ENCODE data around the gene RHD. TPM values are rescaled to one million over a fixed set of nuclear protein-coding genes. Genes with fewer than 3 reads are reported as not detected.
"Not testable (repeated sequence)": the region's sequence is repeated elsewhere in the genome, so short reads cannot be mapped to it uniquely, and the experiment has no call there.

The RHD gene
- total RNA-seq (2022): not detected in 2 replicates
- Bru-seq, nascent RNA: percentile 3 among the genes with signal in this experiment
- BruChase-seq, experiment 1, labeled RNA remaining after a 6-hour chase: percentile 2 among the genes with signal in this experiment
- percentile 2 among the genes with signal in this experiment for BruChase-seq, experiment 2, labeled RNA remaining after a 2-hour chase
- long read RNA-seq, partial matches to known transcripts: 0 of 1 reads
- long read RNA-seq, other reads (novel, unspliced or antisense): 1 of 1 reads

- H3K36me3 Mint-ChIP-seq (ENCODE audit: insufficient read depth, unreplicated experiment); H3K27ac Mint-ChIP-seq (ENCODE audit: unreplicated experiment); H3K9me3 Mint-ChIP-seq (ENCODE audit: low read depth, unreplicated experiment); H3K4me1 Mint-ChIP-seq (ENCODE audit: low read depth, unreplicated experiment); DNase-seq; CTCF ChIA-PET; H3K4me3 Mint-ChIP-seq (ENCODE audit: low read depth, unreplicated experiment); H3K27me3 Mint-ChIP-seq (ENCODE audit: unreplicated experiment); intact Hi-C loops (cut with micrococcal nuclease; ENCODE audit: unreplicated experiment); BruUV-seq (replicated peaks): not testable (repeated sequence)
Observed at GRCh38 chr1:25272238-25272637, at the start of gene RHD. Gene RHD (plus strand): TSS chr1:25272509. CDS start chr1:25272548, 39 bp downstream.

GRCh38 chr1:25222606-25223005 is 49.7 kb upstream of the RHD start:
- CTCF ChIA-PET: no interaction called here
- no peak for DNase-seq
- H3K36me3 Mint-ChIP-seq (ENCODE audit: insufficient read depth, unreplicated experiment): peaks cover 20% of the 10 kb centered on the region
- H3K9me3 Mint-ChIP-seq (ENCODE audit: low read depth, unreplicated experiment): no peaks in the 10 kb centered on the region
- no peak overlapping the region for H3K4me3 Mint-ChIP-seq (ENCODE audit: low read depth, unreplicated experiment)
- no peak overlapping the region for H3K27ac Mint-ChIP-seq (ENCODE audit: unreplicated experiment)
- no peaks in the 10 kb centered on the region for H3K4me1 Mint-ChIP-seq (ENCODE audit: low read depth, unreplicated experiment)
- TF ChIP-seq CTCF (IDR thresholded peaks at IDR 0.05; ENCODE audit: unreplicated experiment): no peak
- no TSS peak for BruUV-seq (replicated peaks)
- intact Hi-C loops (cut with micrococcal nuclease; ENCODE audit: unreplicated experiment): no loop called here
- no peaks in the 10 kb centered on the region for H3K27me3 Mint-ChIP-seq (ENCODE audit: unreplicated experiment)

- no TSS peak for BruUV-seq (replicated peaks)
- CTCF ChIA-PET: no interaction called here
- Mint-ChIP-seq H3K4me3 (ENCODE audit: low read depth, unreplicated experiment) (no peak overlapping the region), H3K9me3 (ENCODE audit: low read depth, unreplicated experiment) (no peaks in the 10 kb centered on the region), H3K4me1 (ENCODE audit: low read depth, unreplicated experiment) (no peaks in the 10 kb centered on the region), H3K27ac (ENCODE audit: unreplicated experiment) (no peak overlapping the region), H3K27me3 (ENCODE audit: unreplicated experiment) (no peaks in the 10 kb centered on the region), H3K36me3 (ENCODE audit: insufficient read depth, unreplicated experiment) (peaks cover 27% of the 10 kb centered on the region)
- intact Hi-C loops (cut with micrococcal nuclease; ENCODE audit: unreplicated experiment): no loop called here
- no peak for DNase-seq
- no peak for TF ChIP-seq CTCF (IDR thresholded peaks at IDR 0.05; ENCODE audit: unreplicated experiment)
Observed at GRCh38 chr1:25223471-25223870, 48.8 kb upstream of the RHD start.

- H3K9me3 Mint-ChIP-seq (ENCODE audit: low read depth, unreplicated experiment): no peaks in the 10 kb centered on the region
- H3K36me3 Mint-ChIP-seq (ENCODE audit: insufficient read depth, unreplicated experiment): peaks cover 28% of the 10 kb centered on the region
- intact Hi-C loops (cut with micrococcal nuclease; ENCODE audit: unreplicated experiment): no loop called here
- H3K4me3 Mint-ChIP-seq (ENCODE audit: low read depth, unreplicated experiment): no peak within 1 kb of the TSS
- CTCF ChIA-PET: interaction anchor here (0.5 to 0.6 kb wide), 3 partner anchors 8 to 955 kb away, joined by 3 to 6 read pairs (median 4); no protein-coding TSS in a partner anchor
- BruUV-seq (replicated peaks): TSS peak; percentile 78
- no peak for TF ChIP-seq CTCF (IDR thresholded peaks at IDR 0.05; ENCODE audit: unreplicated experiment)
- H3K27ac Mint-ChIP-seq (ENCODE audit: unreplicated experiment): no peak within 1 kb of the TSS
- H3K27me3 Mint-ChIP-seq (ENCODE audit: unreplicated experiment): no peaks in the 10 kb centered on the region
- DNase-seq: peak; percentile 82
- H3K4me1 Mint-ChIP-seq (ENCODE audit: low read depth, unreplicated experiment): peaks cover 9% of the 10 kb centered on the region
Observed at GRCh38 chr1:25232027-25232865, 40.1 kb upstream of the RHD start, which contains the start of gene SYF2. Gene SYF2 (minus strand): TSS chr1:25232502. CDS start chr1:25232467, 35 bp downstream.
